HepG2 (cell line): ENCODE data around the gene NKX2-3. TPM values are rescaled to one million over a fixed set of nuclear protein-coding genes. Genes with fewer than 3 reads are reported as not detected.

Source experiments
- ATAC-seq: fragments of 200-7000 bp; cut with Tn5 transposase; 3 replicates; pipeline ENCODE4 v1.9.1; 2020; ENCODE audit warnings: mild to moderate bottlenecking, moderate library complexity
- BruUV-seq: library from RNA; stranded (reverse); fragments of 400-500 nt; replicated peaks from 2 replicates; lab custom pipeline; 2021; lab: Mats Ljungman, UMichigan
- CTCF ChIA-PET: fragments of 300-600 bp; formaldehyde crosslinking; extraction: SDS; loops from one replicate; lab custom pipeline; 2021; ENCODE audit warnings: low total read pairs, inconsistent platforms, low intra/inter-chr PET ratio; lab: Yijun Ruan, JAX
- POLR2A ChIA-PET: fragments of 350-600 bp; sonication (Branson Sonifier 250); formaldehyde crosslinking; loops from one replicate; lab custom pipeline; 2020; ENCODE audit warnings: antibody characterized with exemption, inconsistent platforms; lab: Yijun Ruan, JAX
- DNase-seq: peaks from one replicate; pipeline ENCODE4 v3.0.0-alpha.2; 2015; ENCODE audit warnings: low spot score
- FAIRE-seq: peaks from 3 replicates; lab custom pipeline; 2011; peaks lifted over from hg19 to GRCh38; lab: Jason Lieb, UNC
- H2AFZ ChIP-seq: one replicate; pipeline ENCODE4 v1.6.1; 2011; ENCODE audit warnings: low read length, inconsistent platforms
- H3K27ac ChIP-seq: fragments of 300-600 bp; 3 replicates; pipeline ENCODE4 v1.8.0; 2011; ENCODE audit warnings: mixed run types, mild to moderate bottlenecking, mixed read lengths, low read length, inconsistent platforms; ENCODE audit not compliant: insufficient read depth; ENCODE audit errors: extremely low read length
- H3K27me3 ChIP-seq, 2 experiments: fragments of 200-600 bp in 1 of 2; 2 replicates in 1 of 2; 3 replicates in 1 of 2; pipeline versions ENCODE4 v1.6.0 to v1.8.0; 2011; ENCODE audit warnings: low read length in 2 of 2, mild to moderate bottlenecking in 2 of 2, moderate library complexity in 2 of 2, inconsistent platforms in 1 of 2; ENCODE audit not compliant: insufficient read depth in 2 of 2, control insufficient read depth in 1 of 2
- H3K36me3 ChIP-seq, 2 experiments: fragments of 200-600 bp in 1 of 2; replicated peaks in 1 of 2; 2 replicates in 1 of 2; 3 replicates in 1 of 2; pipeline versions ENCODE4 v1.5.1 to v1.8.0; 2011; ENCODE audit warnings: low read length in 2 of 2, inconsistent platforms in 1 of 2; ENCODE audit not compliant: insufficient read depth in 2 of 2, control insufficient read depth in 1 of 2
- H3K4me1 ChIP-seq: 2 replicates; pipeline ENCODE4 v1.5.1; 2012; ENCODE audit warnings: low read length, inconsistent platforms; ENCODE audit not compliant: insufficient read depth
- H3K4me2 ChIP-seq: 2 replicates; pipeline ENCODE4 v1.6.0; 2011; ENCODE audit warnings: low read depth, low read length, inconsistent platforms
- H3K4me3 ChIP-seq, 3 experiments: fragments of 200-600 bp in 1 of 3; sonication (generic), shearing (Covaris generic) in 1 of 3; replicated peaks in 1 of 3; 2 replicates each; pipeline ENCODE4 v1.5.1; 2011 to 2016; ENCODE audit warnings: low read length in 3 of 3, inconsistent platforms in 2 of 3, low read depth in 2 of 3, mild to moderate bottlenecking in 2 of 3, control low read depth in 1 of 3, mixed read lengths in 1 of 3; ENCODE audit not compliant: insufficient read depth in 1 of 3
- H3K79me2 ChIP-seq: one replicate; pipeline ENCODE4 v1.6.1; 2011; ENCODE audit warnings: low read length, inconsistent platforms; ENCODE audit not compliant: insufficient read depth
- H3K9ac ChIP-seq: 2 replicates; pipeline ENCODE4 v1.6.0; 2011; ENCODE audit warnings: mild to moderate bottlenecking, low read depth, low read length, inconsistent platforms; ENCODE audit not compliant: insufficient read depth
- H3K9me3 ChIP-seq: 2 replicates; pipeline ENCODE4 v1.5.1; 2012; ENCODE audit warnings: mild to moderate bottlenecking, low read length
- H4K20me1 ChIP-seq: 2 replicates; pipeline ENCODE4 v1.6.0; 2011; ENCODE audit warnings: inconsistent platforms, mild to moderate bottlenecking, low read length, moderate library complexity; ENCODE audit not compliant: insufficient read depth
- CBX2 ChIP-seq, 2 experiments: fragments of 200-600 bp in 1 of 2; sonication (generic); formaldehyde crosslinking in 1 of 2; IDR thresholded peaks; 2 replicates each; pipeline versions ENCODE4 v1.7.0 to v1.8.1; 2018 to 2022; ENCODE audit warnings: low read depth in 2 of 2, low read length in 1 of 2, mild to moderate bottlenecking in 1 of 2, missing genetic modification reagents in 1 of 2
- CHD2 ChIP-seq: IDR thresholded peaks from 2 replicates; pipeline ENCODE4 v1.6.1; 2011; ENCODE audit warnings: low read depth, low read length, improper control_type of control experiment
- HES4 ChIP-seq: sonication (generic); formaldehyde crosslinking; IDR thresholded peaks from 2 replicates; pipeline ENCODE4 v1.9.0; 2021; ENCODE audit warnings: mild to moderate bottlenecking, missing genetic modification reagents, borderline replicate concordance
- MAFF ChIP-seq: IDR thresholded peaks from 2 replicates; pipeline ENCODE4 v1.6.1; 2011; ENCODE audit warnings: low read depth, low read length, improper control_type of control experiment
- ZNF382 ChIP-seq: sonication (generic); formaldehyde crosslinking; IDR thresholded peaks from 2 replicates; pipeline ENCODE4 v1.5.0; 2020; ENCODE audit warnings: missing genetic modification reagents, mild to moderate bottlenecking, borderline replicate concordance
- ZZZ3 ChIP-seq: sonication (generic); formaldehyde crosslinking; IDR thresholded peaks from 2 replicates; pipeline ENCODE4 v1.4.0; 2020; ENCODE audit warnings: missing genetic modification reagents, mild to moderate bottlenecking, borderline replicate concordance
- WGBS: methylation state at CpG from one replicate; pipeline ENCODE4 v1.1.6; 2017; ENCODE audit warnings: low lambda C conversion rate; 5-methylcytosine and 5-hydroxymethylcytosine counted together
- in situ Hi-C: cut with HindIII; loops from 2 replicates; pipeline ENCODE4 v1.10.0; 2017; ENCODE audit warnings: low pct_unique_long_range_greater_than_20kb; ENCODE audit not compliant: extremely low pct_ligation_motif_present
- intact Hi-C: fragments of 100-400 bp; cut with micrococcal nuclease; formaldehyde crosslinking; loops from one replicate; pipeline ENCODE4 v1.10.0; 2022; ENCODE audit not compliant: unreplicated experiment
- polyA plus RNA-seq, 8 experiments: library from polyadenylated mRNA; depleted of rRNA in 3 of 8; stranded (reverse) in 7 of 8; unstranded in 1 of 8; fragments of >200 nt; fragmentation: Illumina TruSeq in 4 of 8; extraction: Trizol in 4 of 8; gene quantifications; 2 replicates each; pipeline versions ENCODE4 v1.2.1 to v1.2.3, GENCODE V29; 2011 to 2016; ENCODE audit warnings: low read depth in 4 of 8, missing spikeins in 1 of 8, mixed read lengths in 1 of 8; ENCODE audit not compliant: insufficient read depth in 1 of 8
- total RNA-seq, 5 experiments: library from RNA; depleted of rRNA; stranded (reverse); fragments of >200 nt; fragmentation: Illumina TruSeq; extraction: Trizol; gene quantifications; 2 replicates each; pipeline ENCODE4 v1.2.3, GENCODE V29; 2016; ENCODE audit warnings: low read depth in 1 of 5
- TF ChIP-seq, protein P1 (sequence below): sonication (generic); formaldehyde crosslinking; IDR thresholded peaks from 2 replicates; pipeline ENCODE4 v1.4.0; 2020; ENCODE audit warnings: missing genetic modification reagents
- TF ChIP-seq, protein P2 (sequence below): IDR thresholded peaks from 2 replicates; pipeline ENCODE4 v1.6.1; 2016; ENCODE audit warnings: mild to moderate bottlenecking
- TF ChIP-seq, protein P3 (sequence below): IDR thresholded peaks from 2 replicates; pipeline ENCODE4 v1.6.1; 2016; ENCODE audit warnings: missing compliant biosample characterization, missing genetic modification reagents, borderline replicate concordance

The NKX2-3 gene
- total and polyA plus RNA-seq, 2 of the 13 experiments (the other 11 are each of a cell fraction or from before 2014, with no cell fraction given) = not detected

DNA sequence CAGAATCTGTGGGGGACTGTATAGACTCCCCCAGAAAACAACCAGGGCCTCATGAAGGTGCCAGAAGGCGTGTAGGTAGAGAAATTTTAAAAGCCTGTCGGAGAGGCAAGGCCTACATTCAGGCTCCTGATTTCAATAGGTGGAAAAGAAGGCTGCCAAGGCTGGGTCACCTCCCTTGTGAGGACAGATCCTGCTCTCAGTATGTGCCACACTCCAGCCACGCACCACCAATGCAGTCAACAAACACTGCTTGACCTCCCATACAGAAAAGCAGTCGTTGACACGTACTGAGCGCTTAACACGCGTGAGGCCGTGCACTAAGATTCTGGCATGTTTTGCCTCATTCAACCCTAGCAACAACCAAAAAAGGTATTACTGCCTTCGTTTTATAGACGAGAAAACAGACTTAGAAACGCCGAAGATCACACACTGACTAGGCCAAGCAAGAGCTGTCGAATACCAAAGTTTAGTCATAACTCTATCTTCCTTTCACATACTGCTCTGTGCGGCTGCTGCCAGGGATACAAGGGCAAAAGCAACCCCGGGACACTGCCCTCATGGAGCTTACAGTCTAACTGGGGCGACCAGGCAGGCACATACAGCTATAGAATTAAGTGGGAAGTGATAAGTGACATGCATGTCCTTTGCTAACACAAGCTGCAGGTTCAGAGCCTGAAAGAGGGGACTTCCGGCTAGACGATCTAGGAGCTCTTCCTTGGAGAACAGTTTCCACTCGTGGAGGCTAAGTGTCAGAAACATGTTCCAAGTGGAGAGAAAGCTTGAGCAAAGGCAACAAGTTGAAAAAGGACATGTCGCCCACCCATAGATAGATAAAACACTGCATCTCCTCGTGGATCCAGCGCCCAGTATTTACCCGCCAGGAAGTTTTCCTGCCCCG is 797 bp upstream of the NKX2-3 start:
- ATAC-seq (no peak), DNase-seq (no peak)
- H3K9me3 ChIP-seq = no peaks in the 10 kb centered on the region
- CTCF ChIA-PET = no interaction called here
- no peak for TF ChIP-seq HES4 (CRISPR knock-in tag)
- TF ChIP-seq MAFF = no peak
- no peak for TF ChIP-seq CBX2 (IDR thresholded peaks at IDR 0.05; ENCODE audit: low read depth, low read length)
- no peak for TF ChIP-seq CBX2 (CRISPR knock-in tag; IDR thresholded peaks at IDR 0.05; ENCODE audit: low read depth)
- no peak for TF ChIP-seq ZNF382 (CRISPR knock-in tag)
- TF ChIP-seq, protein P1, sequence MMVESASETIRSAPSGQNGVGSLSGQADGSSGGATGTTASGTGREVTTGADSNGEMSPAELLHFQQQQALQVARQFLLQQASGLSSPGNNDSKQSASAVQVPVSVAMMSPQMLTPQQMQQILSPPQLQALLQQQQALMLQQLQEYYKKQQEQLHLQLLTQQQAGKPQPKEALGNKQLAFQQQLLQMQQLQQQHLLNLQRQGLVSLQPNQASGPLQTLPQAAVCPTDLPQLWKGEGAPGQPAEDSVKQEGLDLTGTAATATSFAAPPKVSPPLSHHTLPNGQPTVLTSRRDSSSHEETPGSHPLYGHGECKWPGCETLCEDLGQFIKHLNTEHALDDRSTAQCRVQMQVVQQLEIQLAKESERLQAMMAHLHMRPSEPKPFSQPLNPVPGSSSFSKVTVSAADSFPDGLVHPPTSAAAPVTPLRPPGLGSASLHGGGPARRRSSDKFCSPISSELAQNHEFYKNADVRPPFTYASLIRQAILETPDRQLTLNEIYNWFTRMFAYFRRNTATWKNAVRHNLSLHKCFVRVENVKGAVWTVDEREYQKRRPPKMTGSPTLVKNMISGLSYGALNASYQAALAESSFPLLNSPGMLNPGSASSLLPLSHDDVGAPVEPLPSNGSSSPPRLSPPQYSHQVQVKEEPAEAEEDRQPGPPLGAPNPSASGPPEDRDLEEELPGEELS (CRISPR knock-in tag) = no peak
- no peak for TF ChIP-seq CHD2
- TF ChIP-seq, protein P2, sequence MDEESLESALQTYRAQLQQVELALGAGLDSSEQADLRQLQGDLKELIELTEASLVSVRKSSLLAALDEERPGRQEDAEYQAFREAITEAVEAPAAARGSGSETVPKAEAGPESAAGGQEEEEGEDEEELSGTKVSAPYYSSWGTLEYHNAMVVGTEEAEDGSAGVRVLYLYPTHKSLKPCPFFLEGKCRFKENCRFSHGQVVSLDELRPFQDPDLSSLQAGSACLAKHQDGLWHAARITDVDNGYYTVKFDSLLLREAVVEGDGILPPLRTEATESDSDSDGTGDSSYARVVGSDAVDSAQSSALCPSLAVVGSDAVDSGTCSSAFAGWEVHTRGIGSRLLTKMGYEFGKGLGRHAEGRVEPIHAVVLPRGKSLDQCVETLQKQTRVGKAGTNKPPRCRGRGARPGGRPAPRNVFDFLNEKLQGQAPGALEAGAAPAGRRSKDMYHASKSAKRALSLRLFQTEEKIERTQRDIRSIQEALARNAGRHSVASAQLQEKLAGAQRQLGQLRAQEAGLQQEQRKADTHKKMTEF (CRISPR knock-in tag) = no peak
- TF ChIP-seq, protein P3, sequence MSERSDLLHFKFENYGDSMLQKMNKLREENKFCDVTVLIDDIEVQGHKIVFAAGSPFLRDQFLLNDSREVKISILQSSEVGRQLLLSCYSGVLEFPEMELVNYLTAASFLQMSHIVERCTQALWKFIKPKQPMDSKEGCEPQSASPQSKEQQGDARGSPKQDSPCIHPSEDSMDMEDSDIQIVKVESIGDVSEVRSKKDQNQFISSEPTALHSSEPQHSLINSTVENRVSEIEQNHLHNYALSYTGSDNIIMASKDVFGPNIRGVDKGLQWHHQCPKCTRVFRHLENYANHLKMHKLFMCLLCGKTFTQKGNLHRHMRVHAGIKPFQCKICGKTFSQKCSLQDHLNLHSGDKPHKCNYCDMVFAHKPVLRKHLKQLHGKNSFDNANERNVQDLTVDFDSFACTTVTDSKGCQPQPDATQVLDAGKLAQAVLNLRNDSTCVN (CRISPR knock-in tag) = no peak
- TF ChIP-seq ZZZ3 = no peak
- TF ChIP-seq, all 625 proteins: peak for 0
- FAIRE-seq = no peak
- no peaks in the 10 kb centered on the region for H3K36me3 ChIP-seq
- WGBS = 53% methylated on average over 20 of the region's 25 CpGs
- H3K79me2 ChIP-seq = no peaks in the 10 kb centered on the region
- H3K27me3 ChIP-seq = peaks cover 20 to 96% of the 10 kb centered on the region in 2 experiments
- H4K20me1 ChIP-seq = peaks cover 2% of the 10 kb centered on the region; the same call in 1 of the 2 replicates
- H3K4me3 ChIP-seq = no peak overlapping the region
- no peak overlapping the region for H3K9ac ChIP-seq
- intact Hi-C loops (no loop called here), in situ Hi-C loops (no loop called here)
- H3K4me1 ChIP-seq = peaks cover 15% of the 10 kb centered on the region
- no TSS peak for BruUV-seq
- H3K4me2 ChIP-seq = no peak overlapping the region
- H3K27ac ChIP-seq = no peak overlapping the region
- POLR2A ChIA-PET = no interaction called here
- H2AFZ ChIP-seq = no peak overlapping the region
